Breast epithelium (tissue), 4 donors: ENCODE data around the gene F10. TPM values are rescaled to one million over a fixed set of nuclear protein-coding genes. Genes with fewer than 3 reads are reported as not detected.

Experiments
- DNase-seq, 2 donors: peaks; one replicate each; pipeline ENCODE4 v3.0.0-alpha.2; 2019; ENCODE audit warnings: low spot score in 2 of 2
- H3K27ac ChIP-seq, 2 donors: fragments of 200-600 bp; sonication (generic) in 1 of 2; one replicate each; pipeline ENCODE4 v1.5.1; 2016 to 2019; ENCODE audit warnings: mild to moderate bottlenecking in 1 of 2
- H3K27me3 ChIP-seq, 2 donors: fragments of 200-600 bp; sonication (generic) in 1 of 2; one replicate each; pipeline versions ENCODE4 v1.5.1 to v1.6.0; 2017 to 2019; ENCODE audit warnings: control low read depth in 1 of 2, mild to moderate bottlenecking in 1 of 2
- H3K36me3 ChIP-seq: fragments of 200-600 bp; one replicate; pipeline ENCODE4 v1.5.1; 2019
- H3K4me1 ChIP-seq, 2 donors: fragments of 200-600 bp; sonication (generic); one replicate each; pipeline ENCODE4 v1.5.1; 2016 to 2019; ENCODE audit warnings: control low read depth in 1 of 2
- H3K4me3 ChIP-seq, 3 donors: fragments of 200-600 bp; sonication (generic); 1 replicate in 2 of 3; 2 replicates in 1 of 3; pipeline ENCODE4 v1.5.1; 2016 to 2019; ENCODE audit warnings: mild to moderate bottlenecking in 3 of 3, moderate library complexity in 2 of 3
- H3K9me3 ChIP-seq, 2 donors: fragments of 200-600 bp; sonication (generic) in 1 of 2; one replicate each; pipeline ENCODE4 v1.5.1; 2016 to 2019; ENCODE audit warnings: control low read depth in 1 of 2
- CTCF ChIP-seq, 3 donors: fragments of 450-650 bp; IDR thresholded peaks; one replicate each; pipeline ENCODE4 v1.5.1; 2016 to 2017; ENCODE audit warnings: antibody characterized with exemption in 3 of 3, mild to moderate bottlenecking in 3 of 3, moderate library complexity in 3 of 3
- POLR2A ChIP-seq: fragments of 450-650 bp; IDR thresholded peaks from one replicate; pipeline ENCODE4 v1.6.1; 2016; ENCODE audit warnings: antibody characterized with exemption, mild to moderate bottlenecking, moderate library complexity
- POLR2AphosphoS5 ChIP-seq, 3 donors: sonication (generic); formaldehyde crosslinking; IDR thresholded peaks; one replicate each; pipeline ENCODE4 v1.6.1; 2017; ENCODE audit warnings: antibody characterized with exemption in 3 of 3
- intact Hi-C: fragments of 100-400 bp; cut with DNase I; formaldehyde crosslinking; loops from one replicate; pipeline ENCODE4 v1.15.1; 2023; ENCODE audit warnings: low total_unique reads
- total RNA-seq, 3 donors: library from RNA; depleted of rRNA; stranded (reverse); fragments of >200 nt; gene quantifications; one replicate each; pipeline ENCODE4 v1.1.0, GENCODE V29; 2016

F10 gene
- total RNA-seq, 3 donors from 2014 or later = 5.1 to 63.2 (median 8.2) TPM

GRCh38 chr13:113087923-113088690 is 34.5 kb upstream of the F10 start:
- no peak for DNase-seq
- TF ChIP-seq POLR2A (no peak), CTCF (IDR thresholded peaks at IDR 0.05) (no peak), POLR2AphosphoS5 (IDR thresholded peaks at IDR 0.05) (no peak)
- intact Hi-C loops = no loop called here
- Histone ChIP-seq H3K27ac (no peak overlapping the region), H3K4me3 (no peak overlapping the region), H3K4me1 (no peaks in the 10 kb centered on the region), H3K36me3 (peaks cover 6% of the 10 kb centered on the region), H3K9me3 (no peaks in the 10 kb centered on the region), H3K27me3 (no peaks in the 10 kb centered on the region)

DNA sequence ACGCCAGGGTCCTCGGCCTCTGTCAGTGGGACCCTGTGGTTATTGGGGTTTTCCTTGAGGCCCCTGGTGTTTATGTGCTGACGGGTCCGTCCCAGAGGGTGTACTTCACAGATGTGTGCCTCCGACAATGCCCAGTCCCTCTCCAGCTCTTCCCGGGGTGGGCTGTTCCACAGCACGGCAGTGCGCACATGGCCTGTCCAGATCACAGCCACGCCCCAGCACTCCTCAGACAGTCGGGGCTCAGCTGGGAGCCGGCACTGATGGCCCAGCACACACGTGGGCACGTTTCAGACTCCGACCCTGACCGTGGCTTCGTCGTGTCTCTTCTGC is 33.9 kb upstream of the F10 start:
- TF ChIP-seq POLR2AphosphoS5 (IDR thresholded peaks at IDR 0.05) (no peak), POLR2A (no peak), CTCF (IDR thresholded peaks at IDR 0.05) (no peak)
- no peak overlapping the region for H3K4me3 ChIP-seq
- peaks cover 6% of the 10 kb centered on the region for H3K36me3 ChIP-seq
- H3K27me3 ChIP-seq = no peaks in the 10 kb centered on the region
- intact Hi-C loops = no loop called here
- no peaks in the 10 kb centered on the region for H3K9me3 ChIP-seq
- DNase-seq = no peak
- no peaks in the 10 kb centered on the region for H3K4me1 ChIP-seq
- no peak overlapping the region for H3K27ac ChIP-seq

GRCh38 chr13:113089693-113090414 is 32.7 kb upstream of the F10 start:
- TF ChIP-seq POLR2A (no peak), CTCF (IDR thresholded peaks at IDR 0.05) (no peak), POLR2AphosphoS5 (IDR thresholded peaks at IDR 0.05) (no peak)
- Histone ChIP-seq H3K4me3 (no peak overlapping the region), H3K9me3 (no peaks in the 10 kb centered on the region), H3K27ac (no peak overlapping the region), H3K27me3 (no peaks in the 10 kb centered on the region), H3K36me3 (peaks cover 6% of the 10 kb centered on the region), H3K4me1 (no peaks in the 10 kb centered on the region)
- intact Hi-C loops = loop anchor here (1.0 kb wide), 1 partner anchor 28 kb away; no protein-coding TSS in a partner anchor
- DNase-seq = no peak

GRCh38 chr13:113090415-113090770 is 32.2 kb upstream of the F10 start:
- no peak for DNase-seq
- Histone ChIP-seq H3K27me3 (no peaks in the 10 kb centered on the region), H3K36me3 (peaks cover 6% of the 10 kb centered on the region), H3K4me1 (no peaks in the 10 kb centered on the region), H3K27ac (no peak overlapping the region), H3K9me3 (no peaks in the 10 kb centered on the region), H3K4me3 (no peak overlapping the region)
- TF ChIP-seq POLR2AphosphoS5 (IDR thresholded peaks at IDR 0.05) = no peak
- no peak for TF ChIP-seq CTCF (IDR thresholded peaks at IDR 0.05)
- TF ChIP-seq POLR2A = no peak
- intact Hi-C loops = loop anchor here (1.0 kb wide), 1 partner anchor 28 kb away; no protein-coding TSS in a partner anchor

GRCh38 chr13:113090806-113091205 is 31.8 kb upstream of the F10 start:
- DNase-seq = no peak
- intact Hi-C loops = loop anchor here (1.0 kb wide), 1 partner anchor 29 kb away; no protein-coding TSS in a partner anchor
- H3K36me3 ChIP-seq = peaks cover 6% of the 10 kb centered on the region

More at GRCh38 chr13:113090806-113091205, 31.8 kb upstream of the F10 start:
- H3K27me3 ChIP-seq = no peaks in the 10 kb centered on the region
- no peak overlapping the region for H3K4me3 ChIP-seq
- H3K27ac ChIP-seq = no peak overlapping the region
- H3K9me3 ChIP-seq = no peaks in the 10 kb centered on the region
- no peaks in the 10 kb centered on the region for H3K4me1 ChIP-seq
- TF ChIP-seq POLR2AphosphoS5 (IDR thresholded peaks at IDR 0.05) (no peak), POLR2A (no peak), CTCF (IDR thresholded peaks at IDR 0.05) (no peak)
